Epithelial cell of esophagus (primary cell): Measurements from ENCODE around the gene TCP11.

Experiments used
- DNase-seq: peaks from one replicate; pipeline ENCODE4 v3.0.0; 2010; ENCODE audit warnings: low read depth
- H3K4me3 ChIP-seq: 2 replicates; pipeline ENCODE4 v1.5.1; 2011; ENCODE audit warnings: mild to moderate bottlenecking, low read length, control low read depth
- CTCF ChIP-seq: IDR thresholded peaks from 2 replicates; pipeline ENCODE4 v1.5.1; 2011; ENCODE audit warnings: low read depth, mild to moderate bottlenecking, low read length, control low read depth, inconsistent platforms; ENCODE audit not compliant: insufficient read depth; ENCODE audit errors: missing control alignments

TCP11 gene

GRCh38 chr6:35160642-35161041 lies 19.5 kb upstream of the TCP11 start:
- no peak for DNase-seq
- TF ChIP-seq CTCF = no peak
- no peak overlapping the region for H3K4me3 ChIP-seq

GRCh38 chr6:35158520-35158919 lies 17.4 kb upstream of the TCP11 start:
- no peak for TF ChIP-seq CTCF
- H3K4me3 ChIP-seq = no peak overlapping the region
- no peak for DNase-seq

- DNase-seq = no peak
- TF ChIP-seq CTCF = no peak
- H3K4me3 ChIP-seq = no peak overlapping the region
Observed at GRCh38 chr6:35154947-35155346, 13.8 kb upstream of the TCP11 start.

- no peak overlapping the region for H3K4me3 ChIP-seq
- no peak for TF ChIP-seq CTCF
Observed at GRCh38 chr6:35154262-35154661, 13.1 kb upstream of the TCP11 start.

GRCh38 chr6:35152067-35152707 lies 11.0 kb upstream of the TCP11 start:
- no peak overlapping the region for H3K4me3 ChIP-seq
- peak; percentile 64 for DNase-seq
- TF ChIP-seq CTCF = no peak

More at GRCh38 chr6:35154262-35154661, 13.1 kb upstream of the TCP11 start:
- DNase-seq = no peak

- H3K4me3 ChIP-seq = no peak overlapping the region
- no peak for TF ChIP-seq CTCF
- no peak for DNase-seq
Observed at GRCh38 chr6:35151466-35151865, 10.3 kb upstream of the TCP11 start.

GRCh38 chr6:35149891-35150566 lies 8.9 kb upstream of the TCP11 start:
- no peak for DNase-seq
- H3K4me3 ChIP-seq = no peak overlapping the region
- TF ChIP-seq CTCF = no peak
